ENCODE data around the gene AFTPH.

Gene AFTPH

GRCh38 chr2:64500549-64500948 is 23.6 kb upstream of the AFTPH start:
- TF ChIP-seq ZFX (IDR thresholded peaks at IDR 0.05) (no peak), CTCF (conservative IDR thresholded peaks at IDR 0.05) (no peak)
- no peak overlapping the region for H3K27ac ChIP-seq

- TF ChIP-seq CTCF (conservative IDR thresholded peaks at IDR 0.05) (no peak), ZFX (IDR thresholded peaks at IDR 0.05) (no peak)
- no peak overlapping the region for H3K27ac ChIP-seq
These were observed 22.2 kb upstream of the AFTPH start for GRCh38 chr2:64501946-64502345.

- no peak for TF ChIP-seq CTCF (conservative IDR thresholded peaks at IDR 0.05)
- no peak for TF ChIP-seq ZFX (IDR thresholded peaks at IDR 0.05)
- no peak overlapping the region for H3K27ac ChIP-seq
These were observed 21.3 kb upstream of the AFTPH start for GRCh38 chr2:64502860-64503259.

GRCh38 chr2:64504774-64505720 is 19.1 kb upstream of the AFTPH start:
- TF ChIP-seq ZFX (IDR thresholded peaks at IDR 0.05) (no peak), CTCF (conservative IDR thresholded peaks at IDR 0.05) (no peak)
- no peak overlapping the region for H3K27ac ChIP-seq

GRCh38 chr2:64506686-64507085 is 17.4 kb upstream of the AFTPH start:
- TF ChIP-seq CTCF (conservative IDR thresholded peaks at IDR 0.05) = no peak
- no peak for TF ChIP-seq ZFX (IDR thresholded peaks at IDR 0.05)
- no peak overlapping the region for H3K27ac ChIP-seq

GRCh38 chr2:64514008-64514407 is 10.1 kb upstream of the AFTPH start:
- H3K27ac ChIP-seq = peak overlapping the region; percentile 21; the same call in 1 of the 2 replicates
- TF ChIP-seq CTCF (conservative IDR thresholded peaks at IDR 0.05) = no peak
- TF ChIP-seq ZFX (IDR thresholded peaks at IDR 0.05) = no peak

- no peak overlapping the region for H3K27ac ChIP-seq
- TF ChIP-seq CTCF (conservative IDR thresholded peaks at IDR 0.05) (no peak), ZFX (IDR thresholded peaks at IDR 0.05) (no peak)
These were observed 9.0 kb upstream of the AFTPH start for GRCh38 chr2:64515086-64515485.

Data from C4-2B (cell line).